HEK293 (cell line): ENCODE measurements around the gene THOP1.

Experiments used
- CTCF ChIA-PET: fragments of 350-600 bp; formaldehyde crosslinking; extraction: SDS; loops from one replicate; lab custom pipeline; 2021; ENCODE audit warnings: antibody characterized with exemption; lab: Yijun Ruan, JAX
- POLR2A ChIA-PET: fragments of 300-600 bp; formaldehyde crosslinking; extraction: SDS; loops from one replicate; lab custom pipeline; 2020; ENCODE audit warnings: antibody characterized with exemption, inconsistent platforms; lab: Yijun Ruan, JAX
- H3K27ac ChIP-seq: fragments of 200-500 bp; sonication (Bioruptor generic); 2 replicates; pipeline ENCODE4 v1.5.1; 2014; ENCODE audit warnings: low read depth, low read length, control low read depth, inconsistent platforms; ENCODE audit errors: extremely low read depth
- H3K36me3 ChIP-seq, 2 experiments: fragments of 200-500 bp in 1 of 2; sonication (Bioruptor generic) in 1 of 2; 1 replicate in 1 of 2; 2 replicates in 1 of 2; pipeline ENCODE4 v1.5.1; 2014 to 2017; ENCODE audit warnings: inconsistent platforms in 2 of 2, low read length in 2 of 2; ENCODE audit not compliant: control insufficient read depth in 2 of 2, insufficient read depth in 1 of 2
- H3K4me1 ChIP-seq: fragments of 200-500 bp; sonication (Bioruptor generic); 2 replicates; pipeline ENCODE4 v1.5.1; 2014; ENCODE audit warnings: mild to moderate bottlenecking, low read length, inconsistent platforms; ENCODE audit not compliant: control insufficient read depth, insufficient read depth
- H3K4me3 ChIP-seq: 2 replicates; pipeline ENCODE4 v1.5.1; 2011; ENCODE audit warnings: low read depth, mild to moderate bottlenecking, control low read depth, low read length, moderate library complexity
- H3K9me3 ChIP-seq: fragments of 200-500 bp; sonication (Bioruptor generic); 2 replicates; pipeline ENCODE4 v1.5.1; 2014; ENCODE audit warnings: low read depth, low read length, inconsistent platforms; ENCODE audit not compliant: control insufficient read depth, insufficient read depth
- GFI1B ChIP-seq: fragments of 450-650 bp; formaldehyde crosslinking; IDR thresholded peaks from 2 replicates; pipeline ENCODE4 v1.5.1; 2016; ENCODE audit warnings: missing biosample characterization, missing genetic modification characterization
- SCRT1 ChIP-seq: fragments of 450-650 bp; formaldehyde crosslinking; IDR thresholded peaks from 2 replicates; pipeline ENCODE4 v1.5.1; 2016; ENCODE audit warnings: missing biosample characterization, missing genetic modification characterization, borderline replicate concordance
- SP2 ChIP-seq: fragments of 450-650 bp; formaldehyde crosslinking; IDR thresholded peaks from 2 replicates; pipeline ENCODE4 v1.5.1; 2016; ENCODE audit warnings: missing biosample characterization, missing genetic modification characterization
- ZBTB48 ChIP-seq: fragments of 450-650 bp; formaldehyde crosslinking; IDR thresholded peaks from 2 replicates; pipeline ENCODE4 v1.5.1; 2016; ENCODE audit warnings: missing biosample characterization, missing genetic modification characterization
- ZFHX2 ChIP-seq: fragments of 450-650 bp; formaldehyde crosslinking; conservative IDR thresholded peaks from 2 replicates; pipeline ENCODE4 v1.5.1; 2016; ENCODE audit warnings: missing biosample characterization, missing genetic modification characterization
- ZFP69B ChIP-seq: fragments of 450-650 bp; formaldehyde crosslinking; IDR thresholded peaks from 2 replicates; pipeline ENCODE4 v1.5.1; 2016; ENCODE audit warnings: missing biosample characterization, missing genetic modification characterization
- ZNF112 ChIP-seq: fragments of 450-650 bp; formaldehyde crosslinking; IDR thresholded peaks from 2 replicates; pipeline ENCODE4 v1.5.0; 2017; ENCODE audit warnings: missing biosample characterization, missing genetic modification characterization
- ZNF132 ChIP-seq: fragments of 450-650 bp; formaldehyde crosslinking; IDR thresholded peaks from 2 replicates; pipeline ENCODE4 v1.5.1; 2017; ENCODE audit warnings: missing biosample characterization, missing genetic modification characterization, borderline replicate concordance
- ZNF341 ChIP-seq: fragments of 450-650 bp; formaldehyde crosslinking; IDR thresholded peaks from 2 replicates; pipeline ENCODE4; 2016; ENCODE audit warnings: low read depth, missing biosample characterization, missing genetic modification characterization
- ZNF426 ChIP-seq: fragments of 450-650 bp; formaldehyde crosslinking; IDR thresholded peaks from 2 replicates; pipeline ENCODE4 v1.5.1; 2017; ENCODE audit warnings: missing biosample characterization, missing genetic modification characterization, mild to moderate bottlenecking, inconsistent platforms, moderate library complexity
- ZNF610 ChIP-seq: fragments of 450-650 bp; formaldehyde crosslinking; IDR thresholded peaks from 2 replicates; pipeline ENCODE4 v1.5.1; 2016; ENCODE audit warnings: missing biosample characterization, missing genetic modification characterization, borderline replicate concordance
- ZNF626 ChIP-seq: fragments of 450-650 bp; sonication (Bioruptor Pico); formaldehyde crosslinking; IDR thresholded peaks from 2 replicates; pipeline ENCODE4 v1.5.1; 2018; ENCODE audit warnings: missing biosample characterization, missing genetic modification characterization, inconsistent platforms
- ZNF785 ChIP-seq: fragments of 450-650 bp; formaldehyde crosslinking; IDR thresholded peaks from 2 replicates; pipeline ENCODE4 v1.5.1; 2016; ENCODE audit warnings: missing biosample characterization, missing genetic modification characterization
- TF ChIP-seq, protein P1 (sequence below): fragments of 450-650 bp; formaldehyde crosslinking; IDR thresholded peaks from 2 replicates; pipeline ENCODE4 v1.5.1; 2016; ENCODE audit warnings: missing biosample characterization, missing genetic modification characterization
- TF ChIP-seq, protein P2 (sequence below): fragments of 450-650 bp; formaldehyde crosslinking; IDR thresholded peaks from 2 replicates; pipeline ENCODE4 v1.5.1; 2017; ENCODE audit warnings: missing biosample characterization, missing genetic modification characterization
- TF ChIP-seq, protein P3 (sequence below): fragments of 450-650 bp; formaldehyde crosslinking; IDR thresholded peaks from 2 replicates; pipeline ENCODE4 v1.5.1; 2016; ENCODE audit warnings: missing biosample characterization, missing genetic modification characterization, low read depth

The THOP1 gene

DNA sequence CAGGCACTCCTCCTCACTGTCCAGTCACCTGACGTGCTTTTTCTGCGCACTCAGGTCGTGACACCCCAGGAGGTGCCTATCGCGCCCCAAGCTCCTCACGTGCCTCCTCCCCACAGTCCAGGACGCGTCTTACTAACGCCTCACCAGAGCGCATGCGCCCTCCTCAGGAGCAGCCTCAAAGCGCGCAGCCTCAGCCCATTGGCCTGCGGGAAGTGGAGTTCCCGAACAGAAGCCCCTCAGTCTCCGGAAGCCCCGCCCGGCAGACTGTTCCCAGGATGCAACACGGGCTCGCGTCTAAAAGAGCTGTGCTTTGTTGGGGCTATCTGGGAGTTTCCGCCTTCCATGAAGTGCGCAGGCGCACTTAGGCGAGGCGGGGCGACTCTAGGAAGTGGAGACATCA, 73.6 kb downstream of the THOP1 start:
- H3K27ac ChIP-seq, result no peak overlapping the region
- H3K4me3 ChIP-seq, result no peak overlapping the region
- TF ChIP-seq, protein P1, sequence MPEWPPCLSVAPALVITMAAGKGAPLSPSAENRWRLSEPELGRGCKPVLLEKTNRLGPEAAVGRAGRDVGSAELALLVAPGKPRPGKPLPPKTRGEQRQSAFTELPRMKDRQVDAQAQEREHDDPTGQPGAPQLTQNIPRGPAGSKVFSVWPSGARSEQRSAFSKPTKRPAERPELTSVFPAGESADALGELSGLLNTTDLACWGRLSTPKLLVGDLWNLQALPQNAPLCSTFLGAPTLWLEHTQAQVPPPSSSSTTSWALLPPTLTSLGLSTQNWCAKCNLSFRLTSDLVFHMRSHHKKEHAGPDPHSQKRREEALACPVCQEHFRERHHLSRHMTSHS (tag by site-specific recombination), result no peak
- TF ChIP-seq GFI1B (tag by site-specific recombination) (no peak), ZFP69B (no peak), ZNF112 (no peak), SCRT1 (tag by site-specific recombination) (no peak), SP2 (tag by site-specific recombination) (no peak), ZNF426 (tag by site-specific recombination) (no peak), ZNF341 (tag by site-specific recombination) (no peak), ZNF626 (tag by site-specific recombination) (no peak), ZFHX2 (no peak), ZNF785 (tag by site-specific recombination) (no peak), ZNF132 (tag by site-specific recombination) (no peak)
- TF ChIP-seq, protein P2, sequence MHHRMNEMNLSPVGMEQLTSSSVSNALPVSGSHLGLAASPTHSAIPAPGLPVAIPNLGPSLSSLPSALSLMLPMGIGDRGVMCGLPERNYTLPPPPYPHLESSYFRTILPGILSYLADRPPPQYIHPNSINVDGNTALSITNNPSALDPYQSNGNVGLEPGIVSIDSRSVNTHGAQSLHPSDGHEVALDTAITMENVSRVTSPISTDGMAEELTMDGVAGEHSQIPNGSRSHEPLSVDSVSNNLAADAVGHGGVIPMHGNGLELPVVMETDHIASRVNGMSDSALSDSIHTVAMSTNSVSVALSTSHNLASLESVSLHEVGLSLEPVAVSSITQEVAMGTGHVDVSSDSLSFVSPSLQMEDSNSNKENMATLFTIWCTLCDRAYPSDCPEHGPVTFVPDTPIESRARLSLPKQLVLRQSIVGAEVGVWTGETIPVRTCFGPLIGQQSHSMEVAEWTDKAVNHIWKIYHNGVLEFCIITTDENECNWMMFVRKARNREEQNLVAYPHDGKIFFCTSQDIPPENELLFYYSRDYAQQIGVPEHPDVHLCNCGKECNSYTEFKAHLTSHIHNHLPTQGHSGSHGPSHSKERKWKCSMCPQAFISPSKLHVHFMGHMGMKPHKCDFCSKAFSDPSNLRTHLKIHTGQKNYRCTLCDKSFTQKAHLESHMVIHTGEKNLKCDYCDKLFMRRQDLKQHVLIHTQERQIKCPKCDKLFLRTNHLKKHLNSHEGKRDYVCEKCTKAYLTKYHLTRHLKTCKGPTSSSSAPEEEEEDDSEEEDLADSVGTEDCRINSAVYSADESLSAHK, result no peak
- no peaks in the 10 kb centered on the region for H3K9me3 ChIP-seq
- CTCF ChIA-PET, result no interaction called here
- POLR2A ChIA-PET, result no interaction called here
- no peaks in the 10 kb centered on the region for H3K4me1 ChIP-seq
- peaks cover 0 to 8% of the 10 kb centered on the region in 2 experiments; a peak in 1 of 3 replicates for H3K36me3 ChIP-seq

DNA sequence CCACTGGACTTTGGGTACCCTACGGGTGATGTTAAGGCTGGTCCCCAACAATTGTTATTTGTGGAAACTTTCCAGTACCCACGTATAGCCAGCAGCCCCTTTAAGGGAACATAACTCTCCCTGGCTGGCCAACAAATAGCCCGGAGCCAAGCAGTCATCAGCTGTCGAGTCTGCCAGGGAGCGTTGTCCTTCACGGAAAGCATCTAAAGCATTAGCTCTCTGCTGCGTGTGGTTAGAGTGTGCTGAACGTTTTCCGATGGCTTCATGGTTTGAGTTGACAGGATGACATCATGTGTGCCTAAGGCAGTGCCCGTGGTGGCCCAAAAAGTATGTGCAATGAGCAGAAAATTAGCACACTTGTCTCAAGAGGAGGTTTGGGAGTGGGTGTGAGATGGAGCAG, 78.5 kb downstream of the THOP1 start:
- H3K27ac ChIP-seq, result no peak overlapping the region
- CTCF ChIA-PET, result no interaction called here

More for the DNA sequence above, 78.5 kb downstream of the THOP1 start:
- Histone ChIP-seq H3K9me3 (no peaks in the 10 kb centered on the region), H3K36me3 (no peaks in the 10 kb centered on the region), H3K4me3 (no peak overlapping the region), H3K4me1 (no peaks in the 10 kb centered on the region)
- POLR2A ChIA-PET, result no interaction called here
- no peak for TF ChIP-seq ZNF610 (tag by site-specific recombination)
- TF ChIP-seq, protein P3, sequence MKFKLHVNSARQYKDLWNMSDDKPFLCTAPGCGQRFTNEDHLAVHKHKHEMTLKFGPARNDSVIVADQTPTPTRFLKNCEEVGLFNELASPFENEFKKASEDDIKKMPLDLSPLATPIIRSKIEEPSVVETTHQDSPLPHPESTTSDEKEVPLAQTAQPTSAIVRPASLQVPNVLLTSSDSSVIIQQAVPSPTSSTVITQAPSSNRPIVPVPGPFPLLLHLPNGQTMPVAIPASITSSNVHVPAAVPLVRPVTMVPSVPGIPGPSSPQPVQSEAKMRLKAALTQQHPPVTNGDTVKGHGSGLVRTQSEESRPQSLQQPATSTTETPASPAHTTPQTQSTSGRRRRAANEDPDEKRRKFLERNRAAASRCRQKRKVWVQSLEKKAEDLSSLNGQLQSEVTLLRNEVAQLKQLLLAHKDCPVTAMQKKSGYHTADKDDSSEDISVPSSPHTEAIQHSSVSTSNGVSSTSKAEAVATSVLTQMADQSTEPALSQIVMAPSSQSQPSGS (tag by site-specific recombination), result 0 out of 2 replicates have a peak, but pooled peaks have one; percentile 19
- TF ChIP-seq ZBTB48, result no peak
